Neural progenitor cell (in vitro differentiated cells): ENCODE measurements around the gene CHI3L1. TPM values are rescaled to one million over a fixed set of nuclear protein-coding genes. Genes with fewer than 3 reads are reported as not detected.
A peak's percentile ranks its signal among the peaks of the same experiment; 100 is the strongest.

ENCODE experiments used
- DNase-seq: peaks from one replicate; pipeline ENCODE4 v3.0.0-alpha.2; 2016; ENCODE audit warnings: low spot score
- H2AFZ ChIP-seq: fragments of 200-600 bp; sonication (generic); replicated peaks from 2 replicates; pipeline ENCODE4 v1.6.1; 2016; ENCODE audit warnings: antibody characterized with exemption
- H3F3A ChIP-seq: fragments of 200-600 bp; sonication (generic); 2 replicates; pipeline ENCODE4 v1.6.1; 2016; ENCODE audit warnings: antibody characterized with exemption, low read depth
- H3K27ac ChIP-seq: fragments of 200-600 bp; sonication (generic); 2 replicates; pipeline ENCODE4 v1.5.1; 2016; ENCODE audit warnings: mild to moderate bottlenecking
- H3K27me3 ChIP-seq: fragments of 200-600 bp; sonication (generic); 2 replicates; pipeline ENCODE4 v1.6.1; 2016; ENCODE audit warnings: mild to moderate bottlenecking, moderate library complexity
- H3K36me3 ChIP-seq: fragments of 200-600 bp; sonication (generic); 2 replicates; pipeline ENCODE4 v1.5.1; 2016
- H3K4me1 ChIP-seq: fragments of 200-600 bp; sonication (generic); 2 replicates; pipeline ENCODE4 v1.6.1; 2016; ENCODE audit warnings: mixed run types
- H3K4me2 ChIP-seq: fragments of 200-600 bp; sonication (generic); 2 replicates; pipeline ENCODE4 v1.6.1; 2016
- H3K4me3 ChIP-seq: fragments of 200-600 bp; sonication (generic); 2 replicates; pipeline ENCODE4 v1.5.1; 2016
- H3K79me2 ChIP-seq: fragments of 200-600 bp; sonication (generic); 2 replicates; pipeline ENCODE4 v1.6.1; 2016; ENCODE audit warnings: low read depth
- H3K9ac ChIP-seq: fragments of 200-600 bp; sonication (generic); 2 replicates; pipeline ENCODE4 v1.6.1; 2016
- H3K9me3 ChIP-seq: fragments of 200-600 bp; sonication (generic); 2 replicates; pipeline ENCODE4 v1.5.1; 2016; ENCODE audit warnings: low read depth
- H4K20me1 ChIP-seq: fragments of 200-600 bp; sonication (generic); 2 replicates; pipeline ENCODE4 v1.6.1; 2016; ENCODE audit warnings: low read depth
- H3K27ac Mint-ChIP-seq: 3 replicates; pipeline ENCODE4 v1.8.0; 2021; ENCODE audit warnings: mixed read lengths
- H3K27me3 Mint-ChIP-seq: 2 replicates; pipeline ENCODE4 v1.8.0; 2022; ENCODE audit warnings: low read depth, mild to moderate bottlenecking, inconsistent platforms, moderate library complexity, mixed read lengths; ENCODE audit not compliant: insufficient read depth
- H3K36me3 Mint-ChIP-seq: 3 replicates; pipeline ENCODE4 v1.8.0; 2021; ENCODE audit warnings: mixed read lengths
- H3K4me1 Mint-ChIP-seq: 3 replicates; pipeline ENCODE4 v1.8.0; 2021; ENCODE audit warnings: mixed read lengths
- H3K4me3 Mint-ChIP-seq: 3 replicates; pipeline ENCODE4 v1.8.0; 2021; ENCODE audit warnings: mild to moderate bottlenecking, moderate library complexity, mixed read lengths
- H3K9me3 Mint-ChIP-seq: 3 replicates; pipeline ENCODE4 v1.8.0; 2020; ENCODE audit warnings: mixed read lengths
- EZH2 ChIP-seq: fragments of 200-600 bp; sonication (generic); IDR thresholded peaks from 2 replicates; pipeline ENCODE4 v1.6.1; 2017; ENCODE audit warnings: antibody characterized with exemption, mild to moderate bottlenecking, moderate library complexity
- EZH2phosphoT487 ChIP-seq: fragments of 200-600 bp; sonication (generic); IDR thresholded peaks from 2 replicates; pipeline ENCODE4 v1.6.1; 2017; ENCODE audit warnings: antibody characterized with exemption
- total RNA-seq: library from RNA; depleted of rRNA; stranded (reverse); fragments of >200 nt; gene quantifications from 2 replicates; pipeline ENCODE4 v1.2.3, GENCODE V29; 2015; ENCODE audit warnings: low replicate concordance
- TF ChIP-seq, protein P1 (sequence below): fragments of 200-600 bp; sonication (generic); IDR thresholded peaks from 2 replicates; pipeline ENCODE4 v1.5.1; 2017; ENCODE audit warnings: antibody characterized with exemption, mild to moderate bottlenecking

CHI3L1 gene
- total RNA-seq, 1 donor from 2014 or later: 0.95 TPM

DNA sequence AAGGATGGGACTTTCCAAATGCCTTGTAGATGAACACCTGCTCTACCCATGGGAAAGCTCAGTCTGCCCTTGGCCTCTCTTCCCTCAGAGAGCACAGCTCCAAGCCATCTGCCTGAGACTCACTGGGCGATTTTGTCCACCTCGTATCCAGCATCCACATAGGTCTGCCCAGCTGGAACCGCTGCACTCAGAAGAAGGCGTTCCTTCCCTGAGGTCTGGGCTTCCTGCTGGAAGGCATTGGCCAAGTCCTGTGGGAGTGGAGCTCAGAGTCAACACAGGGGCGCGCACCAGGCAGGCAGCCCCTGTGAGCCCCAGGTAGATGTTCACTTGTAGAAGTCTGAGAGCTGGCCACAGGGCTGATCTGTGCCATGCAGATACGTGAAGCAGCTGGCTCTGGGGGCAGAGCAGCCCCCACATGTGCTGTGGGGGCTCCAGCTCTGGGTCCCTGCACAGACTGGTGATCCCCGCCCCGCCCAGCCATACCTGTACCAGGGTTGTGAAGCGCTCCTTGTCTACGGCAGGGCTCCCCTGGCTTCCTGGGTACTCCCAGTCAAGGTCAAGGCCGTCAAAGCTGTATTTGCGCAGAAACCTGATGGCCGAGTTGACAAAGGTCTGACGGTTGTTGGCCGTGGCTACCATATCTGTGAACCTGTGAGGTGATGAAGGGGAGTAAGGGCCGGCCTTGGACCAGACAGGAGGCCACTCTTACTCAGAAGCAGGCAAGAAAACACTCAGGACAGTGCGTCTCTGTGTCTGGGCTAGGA lies 36.7 kb upstream of the CHI3L1 start:
- Histone ChIP-seq H3F3A (no peaks in the 10 kb centered on the region), H3K4me2 (no peak overlapping the region), H3K9ac (no peak overlapping the region), H3K4me3 (no peak overlapping the region), H2AFZ (no peak overlapping the region), H4K20me1 (no peaks in the 10 kb centered on the region), H3K79me2 (no peaks in the 10 kb centered on the region), H3K4me1 (no peaks in the 10 kb centered on the region), H3K9me3 (no peaks in the 10 kb centered on the region), H3K36me3 (no peaks in the 10 kb centered on the region), H3K27me3 (no peaks in the 10 kb centered on the region), H3K27ac (no peak overlapping the region)
- TF ChIP-seq EZH2 (no peak), EZH2phosphoT487 (no peak)
- TF ChIP-seq, protein P1, sequence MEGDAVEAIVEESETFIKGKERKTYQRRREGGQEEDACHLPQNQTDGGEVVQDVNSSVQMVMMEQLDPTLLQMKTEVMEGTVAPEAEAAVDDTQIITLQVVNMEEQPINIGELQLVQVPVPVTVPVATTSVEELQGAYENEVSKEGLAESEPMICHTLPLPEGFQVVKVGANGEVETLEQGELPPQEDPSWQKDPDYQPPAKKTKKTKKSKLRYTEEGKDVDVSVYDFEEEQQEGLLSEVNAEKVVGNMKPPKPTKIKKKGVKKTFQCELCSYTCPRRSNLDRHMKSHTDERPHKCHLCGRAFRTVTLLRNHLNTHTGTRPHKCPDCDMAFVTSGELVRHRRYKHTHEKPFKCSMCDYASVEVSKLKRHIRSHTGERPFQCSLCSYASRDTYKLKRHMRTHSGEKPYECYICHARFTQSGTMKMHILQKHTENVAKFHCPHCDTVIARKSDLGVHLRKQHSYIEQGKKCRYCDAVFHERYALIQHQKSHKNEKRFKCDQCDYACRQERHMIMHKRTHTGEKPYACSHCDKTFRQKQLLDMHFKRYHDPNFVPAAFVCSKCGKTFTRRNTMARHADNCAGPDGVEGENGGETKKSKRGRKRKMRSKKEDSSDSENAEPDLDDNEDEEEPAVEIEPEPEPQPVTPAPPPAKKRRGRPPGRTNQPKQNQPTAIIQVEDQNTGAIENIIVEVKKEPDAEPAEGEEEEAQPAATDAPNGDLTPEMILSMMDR: no peak
- H3K36me3 Mint-ChIP-seq: no peaks in the 10 kb centered on the region
- no peak overlapping the region for H3K27ac Mint-ChIP-seq
- no peaks in the 10 kb centered on the region for H3K4me1 Mint-ChIP-seq
- H3K4me3 Mint-ChIP-seq: no peak overlapping the region
- peaks cover 14% of the 10 kb centered on the region for H3K27me3 Mint-ChIP-seq
- no peaks in the 10 kb centered on the region for H3K9me3 Mint-ChIP-seq
- no peak for DNase-seq

DNA sequence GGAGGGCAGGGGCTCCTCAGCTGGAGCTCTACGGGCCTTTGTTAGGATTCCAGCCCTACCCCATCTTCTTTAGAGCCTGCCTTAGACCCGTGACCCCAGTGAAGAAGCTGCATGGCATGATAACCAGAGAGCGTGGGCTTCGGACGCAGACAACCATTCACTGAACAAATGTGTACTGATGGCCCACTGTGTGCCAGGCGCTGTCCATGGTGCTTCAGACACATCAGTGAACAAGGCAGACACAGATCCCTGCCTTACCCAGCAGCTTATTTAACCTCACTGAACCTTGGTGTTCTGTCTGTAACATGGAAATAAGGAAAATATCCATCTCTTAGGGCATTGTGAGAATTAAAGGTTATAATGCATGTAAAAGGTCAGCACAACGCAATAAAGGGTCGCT lies 33.4 kb upstream of the CHI3L1 start:
- peaks cover 9% of the 10 kb centered on the region for H3K27me3 Mint-ChIP-seq
- Histone ChIP-seq H3K4me1 (peaks cover 12% of the 10 kb centered on the region), H3K27me3 (no peaks in the 10 kb centered on the region), H3F3A (no peaks in the 10 kb centered on the region), H3K27ac (no peak overlapping the region), H3K9me3 (no peaks in the 10 kb centered on the region), H3K4me3 (no peak overlapping the region), H3K4me2 (no peak overlapping the region), H2AFZ (no peak overlapping the region), H3K9ac (no peak overlapping the region), H3K36me3 (no peaks in the 10 kb centered on the region), H3K79me2 (no peaks in the 10 kb centered on the region), H4K20me1 (no peaks in the 10 kb centered on the region)
- H3K9me3 Mint-ChIP-seq: no peaks in the 10 kb centered on the region
- peak; percentile 77 for DNase-seq
- TF ChIP-seq, protein P1: no peak
- TF ChIP-seq EZH2phosphoT487 (no peak), EZH2 (no peak)
- H3K4me1 Mint-ChIP-seq: peaks cover 16% of the 10 kb centered on the region
- no peaks in the 10 kb centered on the region for H3K36me3 Mint-ChIP-seq
- H3K4me3 Mint-ChIP-seq: no peak overlapping the region
- H3K27ac Mint-ChIP-seq: no peak overlapping the region

DNA sequence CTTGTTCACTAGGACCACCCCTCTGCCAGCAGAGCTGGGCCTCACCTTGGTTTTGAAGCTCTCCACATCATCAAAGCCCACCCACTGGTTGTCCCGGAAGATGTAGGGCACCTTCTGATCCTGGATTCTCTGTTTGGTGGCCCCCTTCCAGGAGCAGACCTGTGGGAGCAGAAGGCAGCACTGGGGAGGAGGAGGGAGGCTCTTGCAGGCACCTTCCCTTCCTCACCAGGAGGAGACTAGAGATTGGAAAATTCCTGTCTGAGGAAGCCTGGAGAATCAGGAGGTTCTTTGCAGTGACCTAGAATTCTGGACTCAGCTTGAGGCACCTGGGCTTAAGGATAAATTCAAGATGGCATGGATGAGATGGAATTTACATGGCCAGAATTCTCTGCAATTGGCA lies 32.7 kb upstream of the CHI3L1 start:
- Histone ChIP-seq H3K9me3 (no peaks in the 10 kb centered on the region), H3F3A (no peaks in the 10 kb centered on the region), H3K4me3 (no peak overlapping the region), H4K20me1 (no peaks in the 10 kb centered on the region), H3K79me2 (no peaks in the 10 kb centered on the region), H3K36me3 (no peaks in the 10 kb centered on the region), H3K9ac (no peak overlapping the region), H3K4me2 (no peak overlapping the region), H3K27ac (no peak overlapping the region), H3K4me1 (peaks cover 12% of the 10 kb centered on the region), H3K27me3 (no peaks in the 10 kb centered on the region), H2AFZ (no peak overlapping the region)
- DNase-seq: no peak
- Mint-ChIP-seq H3K4me3 (no peak overlapping the region), H3K9me3 (no peaks in the 10 kb centered on the region), H3K4me1 (peaks cover 18% of the 10 kb centered on the region), H3K36me3 (no peaks in the 10 kb centered on the region), H3K27ac (no peak overlapping the region), H3K27me3 (peaks cover 9% of the 10 kb centered on the region)
- TF ChIP-seq EZH2phosphoT487 (no peak), EZH2 (no peak)
- TF ChIP-seq, protein P1: no peak
